Vagina (tissue), 2 donors: Measurements from ENCODE around the gene ITGAX.

ENCODE experiments used
- CTCF ChIP-seq, 3 experiments: fragments of 450-650 bp in 2 of 3; fragments of 200-600 bp in 1 of 3; sonication (generic) in 1 of 3; IDR thresholded peaks; one replicate each; pipeline ENCODE4 v1.5.1; 2017 to 2019; ENCODE audit warnings: antibody characterized with exemption in 3 of 3, mild to moderate bottlenecking in 2 of 3, moderate library complexity in 2 of 3
- POLR2AphosphoS5 ChIP-seq, 2 donors: sonication (generic); formaldehyde crosslinking; IDR thresholded peaks; one replicate each; pipeline ENCODE4 v1.9.0; 2017; ENCODE audit warnings: antibody characterized with exemption in 2 of 2, mild to moderate bottlenecking in 2 of 2, low read depth in 1 of 2; ENCODE audit not compliant: insufficient read depth in 1 of 2

GRCh38 chr16:31335431-31335830 is 19.5 kb upstream of the ITGAX start:
- TF ChIP-seq CTCF (IDR thresholded peaks at IDR 0.05) (no peak), POLR2AphosphoS5 (IDR thresholded peaks at IDR 0.05; ENCODE audit: insufficient read depth in 1 of 2, low read depth in 1 of 2) (no peak)
